ENCODE results near the gene NRXN2. TPM values are rescaled to one million over a fixed set of nuclear protein-coding genes. Genes with fewer than 3 reads are reported as not detected.

NRXN2 gene
- total RNA-seq, 2 experiments from 2014 or later = 0.32 to 0.44 TPM

GRCh38 chr11:64692764-64693331, 30.1 kb downstream of the NRXN2 start:
- ChIA-PET POLR2A (no interaction called here), CTCF (interaction anchor here (0.6 kb wide), 1 partner anchor 1504 kb away, joined by 3 read pairs; no protein-coding TSS in a partner anchor)

GRCh38 chr11:64691543-64691942, 31.5 kb downstream of the NRXN2 start:
- ChIA-PET POLR2A (no interaction called here), CTCF (no interaction called here)

GRCh38 chr11:64690235-64690634, 32.8 kb downstream of the NRXN2 start:
- ChIA-PET POLR2A (no interaction called here), CTCF (interaction anchor here (2.5 kb wide), 1 partner anchor 32 kb away, joined by 11 read pairs; no protein-coding TSS in a partner anchor)

- CTCF ChIA-PET = interaction anchor here (0.6 to 2.5 kb wide), 22 partner anchors 9 to 331 kb away, joined by 3 to 36 read pairs (median 4); partner anchors contain the start of gene RASGRP2
- POLR2A ChIA-PET = no interaction called here
Observed at GRCh38 chr11:64688534-64688982, 34.4 kb downstream of the NRXN2 start.

GRCh38 chr11:64687643-64688533, 35.1 kb downstream of the NRXN2 start:
- POLR2A ChIA-PET = no interaction called here
- CTCF ChIA-PET = interaction anchor here (0.7 to 2.5 kb wide), 17 partner anchors 9 to 330 kb away, joined by 3 to 36 read pairs (median 4); partner anchors contain the start of gene RASGRP2

GRCh38 chr11:64687204-64687603, 35.8 kb downstream of the NRXN2 start:
- POLR2A ChIA-PET = no interaction called here
- CTCF ChIA-PET = no interaction called here

- ChIA-PET POLR2A (interaction anchor here (0.5 kb wide), 1 partner anchor 36 kb away, joined by 7 read pairs; the partner anchor contains the start of gene NRXN2), CTCF (interaction anchor here (0.6 kb wide), 1 partner anchor 646 kb away, joined by 4 read pairs; no protein-coding TSS in a partner anchor)
Observed at GRCh38 chr11:64686466-64687170, 36.4 kb downstream of the NRXN2 start.

- POLR2A ChIA-PET = no interaction called here
- CTCF ChIA-PET = no interaction called here
Observed at GRCh38 chr11:64685536-64685935, 37.5 kb downstream of the NRXN2 start.

GRCh38 chr11:64684357-64684756, 38.6 kb downstream of the NRXN2 start:
- POLR2A ChIA-PET = no interaction called here
- CTCF ChIA-PET = no interaction called here

GRCh38 chr11:64681171-64681570, 41.8 kb downstream of the NRXN2 start:
- POLR2A ChIA-PET = no interaction called here
- CTCF ChIA-PET = interaction anchor here (0.7 kb wide), 4 partner anchors 13 to 1791 kb away, joined by 3 to 7 read pairs (median 4); no protein-coding TSS in a partner anchor

GRCh38 chr11:64679846-64680245, 43.2 kb downstream of the NRXN2 start:
- CTCF ChIA-PET = interaction anchor here (0.9 to 2.0 kb wide), 2 partner anchors 9 to 15 kb away, joined by 3 to 7 read pairs; no protein-coding TSS in a partner anchor
- POLR2A ChIA-PET = no interaction called here

- CTCF ChIA-PET = interaction anchor here (0.6 to 1.0 kb wide), 2 partner anchors 11 to 27 kb away, joined by 3 read pairs; no protein-coding TSS in a partner anchor
- POLR2A ChIA-PET = no interaction called here
Observed at GRCh38 chr11:64677441-64678023, 45.5 kb downstream of the NRXN2 start.

- ChIA-PET CTCF (no interaction called here), POLR2A (no interaction called here)
Observed at GRCh38 chr11:64676261-64676615, 46.8 kb downstream of the NRXN2 start.

- ChIA-PET CTCF (no interaction called here), POLR2A (no interaction called here)
Observed at GRCh38 chr11:64675450-64676260, 47.3 kb downstream of the NRXN2 start.

- ChIA-PET CTCF (interaction anchor here (0.6 kb wide), 1 partner anchor 1931 kb away, joined by 3 read pairs; no protein-coding TSS in a partner anchor), POLR2A (no interaction called here)
Observed at GRCh38 chr11:64674774-64675173, 48.2 kb downstream of the NRXN2 start.

- CTCF ChIA-PET = no interaction called here
- POLR2A ChIA-PET = no interaction called here
Observed at GRCh38 chr11:64673279-64673678, 49.7 kb downstream of the NRXN2 start.

GRCh38 chr11:64672875-64673274, 50.1 kb downstream of the NRXN2 start:
- ChIA-PET POLR2A (no interaction called here), CTCF (no interaction called here)

- POLR2A ChIA-PET = no interaction called here
Observed at GRCh38 chr11:64670975-64671374, 52.0 kb downstream of the NRXN2 start.

More at GRCh38 chr11:64670975-64671374, 52.0 kb downstream of the NRXN2 start:
- CTCF ChIA-PET = no interaction called here
